Activated T-cell treated with anti-CD3 and anti-CD28 coated beads, Interleukin-2, amount 50 U/mL, for 1 hour (primary cell): ENCODE measurements around the gene MEGF6.
A peak's percentile ranks its signal among the peaks of the same experiment; 100 is the strongest.

Experiments
- DNase-seq: peaks from one replicate; pipeline ENCODE4 v3.0.0-alpha.2; 2020

MEGF6 gene

GRCh38 chr1:3570066-3570986, 41.0 kb downstream of the MEGF6 start:
- DNase-seq, result no peak

- no peak for DNase-seq
Measured at GRCh38 chr1:3569436-3569835, 41.9 kb downstream of the MEGF6 start.

- DNase-seq, result no peak
Measured at GRCh38 chr1:3568815-3569435, 42.4 kb downstream of the MEGF6 start.

GRCh38 chr1:3566951-3567804, 44.1 kb downstream of the MEGF6 start:
- no peak for DNase-seq

GRCh38 chr1:3566003-3566885, 45.1 kb downstream of the MEGF6 start:
- no peak for DNase-seq

- DNase-seq, result peak; percentile 60
Measured at GRCh38 chr1:3564921-3565831, 46.1 kb downstream of the MEGF6 start.

GRCh38 chr1:3563610-3564009, 47.7 kb downstream of the MEGF6 start:
- no peak for DNase-seq

GRCh38 chr1:3563125-3563524, 48.2 kb downstream of the MEGF6 start:
- no peak for DNase-seq

- DNase-seq, result no peak
Measured at GRCh38 chr1:3562712-3563111, 48.6 kb downstream of the MEGF6 start.

GRCh38 chr1:3561702-3562101, 49.6 kb downstream of the MEGF6 start:
- no peak for DNase-seq

- no peak for DNase-seq
Measured at GRCh38 chr1:3560981-3561380, 50.3 kb downstream of the MEGF6 start.

- DNase-seq, result no peak
Measured at GRCh38 chr1:3560251-3560871, 50.9 kb downstream of the MEGF6 start.

- DNase-seq, result no peak
Measured at GRCh38 chr1:3558036-3558726, 53.1 kb downstream of the MEGF6 start.

GRCh38 chr1:3557366-3557765, 53.9 kb downstream of the MEGF6 start:
- no peak for DNase-seq

- no peak for DNase-seq
Measured at GRCh38 chr1:3556336-3556735, 55.0 kb downstream of the MEGF6 start.

- DNase-seq, result no peak
Measured at GRCh38 chr1:3555131-3555920, 56.0 kb downstream of the MEGF6 start.

- DNase-seq, result no peak
Measured at GRCh38 chr1:3553940-3554223, 57.4 kb downstream of the MEGF6 start.

GRCh38 chr1:3553166-3553939, 58.0 kb downstream of the MEGF6 start:
- DNase-seq, result no peak

- DNase-seq, result no peak
Measured at GRCh38 chr1:3552751-3553150, 58.6 kb downstream of the MEGF6 start.
